ENCODE measurements around the gene PDE8B. TPM values are rescaled to one million over a fixed set of nuclear protein-coding genes. Genes with fewer than 3 reads are reported as not detected.
A peak's percentile ranks its signal among the peaks of the same experiment; 100 is the strongest.

The PDE8B gene
- total RNA-seq, 1 experiment from 2014 or later = 0.11 TPM

DNA sequence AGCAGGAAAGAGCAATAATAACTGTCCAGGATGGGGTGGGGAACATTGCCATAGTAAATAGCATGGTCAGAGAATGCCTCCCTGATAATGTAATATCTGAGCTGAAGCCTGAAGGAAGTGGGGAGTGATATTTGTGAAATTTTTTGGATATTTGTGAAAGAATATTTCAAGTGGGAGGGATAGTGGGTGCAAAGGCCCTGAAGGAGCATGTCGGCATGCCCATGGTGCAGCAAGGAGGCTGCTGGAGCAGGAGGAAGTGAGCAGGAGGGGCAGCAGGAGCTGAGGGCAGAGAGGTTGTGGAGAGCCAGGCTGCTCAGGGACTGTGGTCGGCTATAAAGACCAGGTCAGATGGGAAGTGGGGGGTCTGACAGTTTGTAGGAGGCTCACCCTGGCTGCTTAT is 21.1 kb upstream of the PDE8B start:
- no peak for DNase-seq (ENCODE audit: low read depth)

DNA sequence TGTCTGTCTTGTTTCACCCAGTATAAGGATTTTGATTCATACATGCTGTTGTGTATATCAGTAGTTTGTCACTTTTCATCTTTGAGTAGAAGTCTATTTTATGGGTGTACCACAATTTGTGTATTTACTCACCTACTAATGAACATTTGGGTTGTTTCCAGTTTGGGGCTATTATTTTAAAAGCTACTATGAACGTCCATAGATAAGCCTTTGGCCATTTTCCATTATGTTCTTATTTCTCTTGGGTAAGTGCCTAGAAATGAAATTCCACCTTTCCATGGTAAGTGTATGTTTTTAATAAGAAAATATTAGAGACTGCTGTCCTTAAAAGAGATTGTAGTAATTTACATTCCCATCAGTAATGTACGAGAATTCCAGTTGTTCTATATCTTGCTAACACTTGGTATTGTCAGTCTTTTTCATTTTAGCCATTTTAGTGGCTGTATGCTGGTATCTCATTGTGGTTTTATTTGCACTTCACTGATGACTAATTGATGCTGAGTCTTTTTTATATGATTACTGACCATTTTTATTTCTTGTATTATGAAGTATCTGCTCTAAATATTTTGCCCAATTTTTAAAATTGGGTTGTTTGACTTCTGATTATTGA is 17.9 kb upstream of the PDE8B start:
- DNase-seq (ENCODE audit: low read depth) = no peak

DNA sequence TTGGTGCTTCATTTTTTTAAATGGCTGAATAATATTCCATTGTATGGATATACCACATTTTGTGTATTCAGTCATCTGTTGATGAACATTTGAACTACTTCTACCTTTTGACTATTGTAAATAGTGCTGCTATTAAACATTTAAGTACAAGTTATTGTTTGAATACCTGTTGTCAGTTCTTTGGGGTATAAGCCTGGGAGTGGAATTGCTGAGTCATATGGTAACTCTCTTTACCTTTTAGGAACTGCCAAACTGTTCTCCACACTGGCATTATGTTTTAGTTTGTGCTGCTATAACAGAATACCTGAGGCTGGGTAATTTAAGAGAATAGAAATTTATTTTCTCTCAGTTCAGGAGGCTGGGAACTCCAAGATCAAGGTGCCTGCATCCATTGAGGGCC is 15.7 kb upstream of the PDE8B start:
- no peak for DNase-seq (ENCODE audit: low read depth)

DNA sequence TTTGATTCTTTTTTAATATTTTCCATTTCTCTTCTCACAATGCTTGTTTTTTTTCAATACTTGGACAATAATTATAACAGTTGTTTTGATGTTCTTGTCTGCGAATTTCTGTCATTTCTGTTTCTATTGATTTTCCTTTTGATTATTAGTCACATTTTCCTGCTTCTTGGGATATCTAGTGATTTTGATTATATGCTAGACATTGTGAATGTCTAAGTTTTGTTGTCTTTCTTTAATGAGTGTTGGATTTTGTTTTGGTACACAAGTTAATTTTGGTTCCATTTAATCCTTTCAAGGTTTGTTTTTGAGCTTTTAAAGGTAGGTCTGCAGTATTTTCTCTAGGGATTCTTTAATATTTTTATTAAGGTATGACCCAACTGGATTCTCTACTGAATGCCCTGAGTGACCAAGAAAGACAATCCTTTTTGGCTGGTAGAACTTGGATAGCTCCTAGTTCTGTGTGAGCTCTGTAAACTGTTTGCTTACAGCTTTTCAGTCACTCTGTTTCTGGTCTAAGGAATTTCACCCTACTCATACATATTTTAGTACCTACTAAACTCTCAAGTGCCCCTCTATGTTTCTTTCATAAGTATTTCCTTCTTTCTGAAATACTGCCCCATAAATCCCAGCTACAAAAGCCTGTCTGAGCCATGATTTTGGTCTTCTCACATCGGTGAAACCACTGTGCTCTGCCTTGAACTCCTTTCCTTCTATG is 12.5 kb upstream of the PDE8B start:
- DNase-seq (ENCODE audit: low read depth) = no peak

DNA sequence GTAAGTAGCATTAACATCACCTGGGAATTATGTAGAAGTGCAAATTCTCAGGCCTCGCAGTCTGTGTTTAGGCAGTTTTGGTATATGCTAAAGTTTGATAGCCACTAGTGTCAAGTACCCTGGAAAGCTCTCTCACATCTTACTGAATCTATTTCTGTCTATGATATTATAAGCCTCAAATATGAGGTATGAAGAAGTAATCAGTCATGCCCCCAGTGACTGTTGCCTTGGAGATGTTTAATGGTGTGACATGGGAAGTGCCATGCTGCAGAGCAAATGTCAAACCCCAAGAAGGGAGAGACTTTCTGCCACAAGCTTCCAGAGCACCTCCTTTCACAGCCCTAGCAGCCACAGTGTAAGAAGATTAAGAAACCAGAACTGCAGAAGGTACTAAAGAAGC is 9.8 kb upstream of the PDE8B start:
- DNase-seq (ENCODE audit: low read depth) = no peak

DNA sequence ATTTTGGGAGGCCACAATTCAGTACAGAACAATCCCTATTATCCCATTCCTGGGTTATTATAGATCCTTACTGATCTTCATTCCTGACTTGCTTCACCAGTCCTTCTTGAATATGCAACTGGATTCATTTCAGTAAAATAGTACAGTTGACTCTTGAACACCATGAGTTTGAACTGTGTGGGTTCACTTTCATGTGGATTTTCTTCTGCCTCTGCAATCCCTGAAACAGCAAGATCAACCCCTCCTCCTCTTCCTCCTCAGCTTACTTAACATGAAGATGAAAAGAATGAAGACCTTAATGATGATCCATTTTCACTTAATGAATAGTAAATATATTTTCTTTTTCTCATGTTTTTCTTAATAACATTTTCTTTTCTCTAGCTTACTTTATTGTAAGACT is 8.3 kb upstream of the PDE8B start:
- no peak for DNase-seq (ENCODE audit: low read depth)

DNA sequence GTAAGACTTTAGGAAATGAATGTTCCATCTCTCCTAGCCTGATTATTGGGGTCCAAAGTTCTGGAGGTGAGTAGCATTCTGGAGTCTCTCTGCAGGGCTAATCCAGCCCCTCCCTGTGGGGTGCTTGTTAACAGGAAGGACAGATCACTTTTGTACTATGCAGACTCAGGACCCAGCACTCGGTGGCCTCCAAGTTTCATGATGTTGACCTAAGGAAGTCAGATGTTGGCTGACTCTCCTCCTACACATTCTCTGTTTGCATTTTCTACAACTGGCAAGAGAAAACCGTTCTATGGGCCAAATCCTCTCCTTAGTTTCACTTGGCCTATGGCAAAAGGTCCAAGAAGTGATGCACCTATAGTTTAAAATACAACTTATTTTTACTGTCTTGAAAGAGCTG is 5.5 kb upstream of the PDE8B start:
- no peak for DNase-seq (ENCODE audit: low read depth)

DNA sequence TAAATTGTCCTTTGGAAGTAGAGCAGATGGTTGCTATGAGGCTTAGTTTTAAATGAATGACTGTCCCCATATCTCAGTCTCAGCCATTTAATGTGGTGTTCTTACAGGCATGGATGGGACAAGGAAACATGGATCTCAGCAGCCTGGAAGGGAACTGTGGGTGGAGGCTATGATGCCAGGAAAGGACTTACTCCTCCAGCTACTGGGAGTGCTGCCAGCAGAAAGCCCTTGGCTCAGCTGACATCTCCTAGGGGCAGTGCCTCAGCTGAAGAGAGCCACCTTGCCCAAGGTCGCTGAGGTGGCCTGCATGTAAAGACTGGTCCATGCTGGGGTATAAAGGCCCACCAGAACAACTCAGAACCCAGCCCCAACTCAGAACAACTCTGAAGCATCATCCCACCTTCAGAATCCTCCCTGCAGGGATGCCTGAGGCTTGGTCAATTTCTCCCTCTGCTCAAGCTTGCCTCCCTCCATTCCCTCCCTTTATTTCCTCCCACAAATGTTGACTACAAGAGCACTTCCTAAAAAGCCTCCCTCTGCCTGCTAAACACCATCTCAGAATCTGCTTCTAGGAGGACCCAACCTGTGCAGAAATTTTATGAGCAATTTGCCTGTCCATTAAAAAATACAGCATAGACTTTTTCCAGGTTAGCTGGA is 1.8 kb upstream of the PDE8B start:
- no peak for DNase-seq (ENCODE audit: low read depth)

DNA sequence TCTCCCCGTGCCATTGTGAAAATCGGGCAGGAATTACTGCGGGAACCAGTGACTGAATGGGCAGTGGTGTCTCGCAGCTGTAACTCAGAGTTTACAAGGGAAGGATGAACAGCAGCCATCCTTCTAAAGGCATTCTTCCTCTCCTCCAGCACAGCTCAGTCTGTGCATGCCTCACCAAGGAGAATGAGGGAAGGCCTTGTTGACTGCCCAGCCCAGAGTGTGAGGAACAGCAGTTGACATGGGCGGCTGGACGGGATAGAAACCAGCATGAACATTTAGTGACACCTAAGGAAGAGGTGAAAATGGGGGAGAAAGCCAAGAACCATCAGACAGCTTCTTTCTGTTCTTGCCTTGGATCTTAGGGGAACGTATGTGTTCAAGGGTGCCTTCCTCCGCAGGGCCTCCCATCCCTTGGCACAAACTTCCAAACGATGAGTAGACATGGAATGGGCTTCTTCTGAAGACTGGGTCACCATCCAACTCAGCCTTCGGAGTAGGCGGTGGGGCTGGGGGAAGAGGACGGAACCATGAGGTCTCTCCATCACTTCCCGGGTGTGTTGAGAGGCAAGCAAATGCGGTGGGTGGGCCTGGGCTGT is 887 bp upstream of the PDE8B start:
- no peak for DNase-seq (ENCODE audit: low read depth)

DNA sequence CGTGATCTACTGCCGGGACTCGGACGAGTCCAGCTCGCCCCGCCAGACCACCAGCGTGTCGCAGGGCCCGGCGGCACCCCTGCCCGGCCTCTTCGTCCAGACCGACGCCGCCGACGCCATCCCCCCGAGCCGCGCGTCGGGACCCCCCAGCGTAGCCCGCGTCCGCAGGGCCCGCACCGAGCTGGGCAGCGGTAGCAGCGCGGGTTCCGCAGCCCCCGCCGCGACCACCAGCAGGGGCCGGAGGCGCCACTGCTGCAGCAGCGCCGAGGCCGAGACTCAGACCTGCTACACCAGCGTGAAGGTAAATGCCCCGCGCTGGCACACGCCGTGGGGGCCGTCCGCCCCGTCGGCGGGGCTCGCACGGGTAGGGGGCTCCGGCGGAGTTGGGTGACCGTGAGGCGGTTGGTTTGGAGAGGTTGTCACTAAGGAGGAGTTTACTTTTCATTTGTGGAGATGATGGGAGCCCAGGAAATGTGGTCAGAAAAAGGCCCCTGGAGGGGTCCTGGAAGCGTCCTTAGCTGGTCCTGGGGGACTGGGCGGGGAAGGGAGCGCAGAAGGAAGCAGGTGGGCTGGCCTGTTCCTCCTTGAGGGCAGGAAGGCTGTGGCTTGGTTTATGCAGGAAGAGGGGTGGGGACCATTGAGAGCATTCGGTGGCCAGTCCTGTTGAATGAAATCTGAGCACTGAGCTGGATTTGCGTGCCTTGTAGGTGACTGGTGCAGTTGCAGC is 647 bp downstream of the PDE8B start:
- no peak for DNase-seq (ENCODE audit: low read depth)

DNA sequence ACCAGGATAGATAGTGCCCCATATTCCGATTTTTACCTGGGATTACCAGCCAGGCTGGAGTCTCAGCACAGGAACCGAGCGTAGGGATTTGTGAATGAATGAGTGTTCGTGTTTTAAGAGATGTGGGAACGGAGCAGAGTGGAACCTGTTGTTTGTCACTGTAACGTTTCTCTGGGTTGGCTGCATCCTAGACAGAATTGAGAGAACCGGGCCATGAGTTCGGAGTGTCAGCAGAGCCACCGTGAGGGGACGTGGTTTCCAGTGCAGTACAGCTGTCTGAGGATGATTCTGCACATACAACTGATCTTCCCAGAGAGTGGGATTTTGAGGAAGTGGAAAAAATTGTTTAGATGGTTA is 1.2 kb downstream of the PDE8B start:
- no peak for DNase-seq (ENCODE audit: low read depth)

DNA sequence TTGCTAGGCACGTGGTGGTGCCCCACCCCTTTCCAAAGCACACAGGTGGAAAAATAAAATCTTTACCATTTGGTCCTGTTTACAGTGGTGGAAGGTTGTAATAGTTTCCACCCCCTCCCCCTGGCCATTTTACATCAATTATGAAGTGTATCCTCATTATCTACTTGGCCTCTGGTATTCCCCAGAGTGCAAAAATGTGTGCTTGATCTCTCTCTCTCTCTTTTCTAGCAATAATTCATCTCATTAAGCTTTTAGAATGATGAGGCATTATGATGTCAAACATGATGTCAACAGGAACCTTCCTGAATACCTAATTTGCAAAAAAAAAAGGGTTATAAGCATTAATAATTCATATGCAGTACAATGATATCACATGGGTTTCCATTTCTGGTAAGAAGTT is 3.1 kb downstream of the PDE8B start:
- no peak for DNase-seq (ENCODE audit: low read depth)

DNA sequence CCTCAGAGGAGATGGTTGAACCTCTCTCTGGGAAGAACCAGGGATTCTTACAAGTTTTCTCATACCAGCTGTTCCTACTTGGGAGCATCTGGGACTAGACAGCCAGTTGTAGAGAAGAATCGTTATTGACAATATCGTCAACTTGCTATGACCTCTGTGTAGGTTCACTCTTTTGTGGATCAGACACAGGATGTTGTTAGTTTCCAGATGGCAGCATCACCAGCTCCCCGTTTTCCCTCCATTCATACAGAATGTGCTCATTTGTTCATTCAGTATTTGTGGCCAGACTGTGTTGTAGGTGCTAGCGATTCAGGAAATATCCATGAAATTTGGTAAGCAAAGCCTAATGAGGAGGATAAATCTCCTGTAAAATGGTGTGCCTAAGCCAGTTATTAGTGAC is 3.7 kb downstream of the PDE8B start:
- no peak for DNase-seq (ENCODE audit: low read depth)

DNA sequence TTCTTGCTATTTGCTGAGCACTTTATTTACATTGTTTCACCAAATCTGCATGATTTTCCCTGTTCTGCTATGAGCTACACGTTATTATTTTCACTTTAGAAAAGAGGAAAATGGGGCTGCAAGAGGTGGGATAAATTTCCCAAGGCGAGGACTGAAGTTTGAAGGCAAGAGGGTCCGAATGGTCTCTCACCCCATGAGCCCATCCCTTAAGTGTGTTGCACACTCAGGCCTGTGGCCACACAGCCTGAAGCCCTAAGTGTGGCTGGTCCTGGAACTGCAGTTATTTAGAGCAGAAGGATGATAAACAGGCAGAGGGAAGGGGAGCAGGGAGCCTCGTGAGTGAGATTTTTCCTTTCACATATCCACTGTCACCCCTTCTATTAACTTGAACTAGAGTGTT is 7.8 kb downstream of the PDE8B start:
- DNase-seq (ENCODE audit: low read depth) = no peak

DNA sequence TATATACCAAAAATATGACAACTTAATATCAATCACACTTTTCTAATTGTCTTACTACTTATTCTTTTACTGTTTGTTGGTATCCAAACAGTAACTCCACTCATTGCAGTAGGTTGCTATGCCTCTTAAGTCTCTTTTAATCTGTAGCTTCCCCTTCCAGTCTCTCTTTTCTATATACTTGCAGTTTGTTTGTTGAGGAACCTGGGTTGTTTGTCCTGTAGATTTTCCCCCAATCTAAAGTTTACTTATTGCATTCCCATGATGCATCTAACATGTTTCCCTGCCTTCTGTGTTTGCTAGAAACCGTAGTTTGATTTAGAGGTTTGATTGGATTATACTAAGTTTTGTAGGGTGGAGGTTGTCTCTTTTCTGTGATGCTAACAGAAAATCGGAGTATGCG is 10.6 kb downstream of the PDE8B start:
- no peak for DNase-seq (ENCODE audit: low read depth)

DNA sequence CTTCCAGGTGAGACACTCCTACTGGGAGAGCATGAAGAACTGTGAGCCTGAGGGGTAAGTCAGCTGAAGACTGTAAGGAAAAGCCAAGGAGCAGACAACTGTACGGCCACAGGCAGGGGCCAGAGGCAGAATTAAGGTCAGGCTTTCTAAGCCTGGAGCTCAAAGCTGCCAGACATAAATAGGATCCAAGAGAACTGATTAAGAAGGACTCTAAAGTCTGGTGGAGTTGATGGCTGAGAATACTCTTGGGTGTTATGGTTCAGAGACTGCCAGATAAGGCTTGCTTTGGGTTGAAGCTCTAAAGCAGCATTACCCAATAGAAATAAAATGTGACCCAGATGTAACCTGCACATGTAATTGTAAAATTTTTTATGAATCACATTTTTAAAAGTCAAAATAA is 12.2 kb downstream of the PDE8B start:
- DNase-seq (ENCODE audit: low read depth) = no peak

DNA sequence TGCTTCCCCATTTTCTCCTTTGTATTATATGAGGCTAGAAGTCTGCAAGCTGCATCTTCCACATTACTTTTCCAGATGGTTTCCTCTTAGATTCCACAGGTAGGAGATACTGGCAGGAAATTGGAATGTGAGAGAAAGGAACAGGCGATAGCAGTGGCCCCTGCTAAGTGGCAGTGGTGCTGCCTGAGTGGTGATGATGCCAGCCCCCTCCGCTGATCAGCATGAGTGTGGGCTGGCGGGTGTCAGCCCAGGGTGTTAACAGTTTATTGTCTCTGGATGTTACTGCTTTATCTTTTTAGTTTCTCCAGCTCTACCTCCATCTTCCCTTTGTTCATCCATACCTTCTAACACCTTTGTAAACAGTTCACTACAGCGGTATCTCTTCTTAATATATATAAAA is 13.2 kb downstream of the PDE8B start:
- no peak for DNase-seq (ENCODE audit: low read depth)

DNA sequence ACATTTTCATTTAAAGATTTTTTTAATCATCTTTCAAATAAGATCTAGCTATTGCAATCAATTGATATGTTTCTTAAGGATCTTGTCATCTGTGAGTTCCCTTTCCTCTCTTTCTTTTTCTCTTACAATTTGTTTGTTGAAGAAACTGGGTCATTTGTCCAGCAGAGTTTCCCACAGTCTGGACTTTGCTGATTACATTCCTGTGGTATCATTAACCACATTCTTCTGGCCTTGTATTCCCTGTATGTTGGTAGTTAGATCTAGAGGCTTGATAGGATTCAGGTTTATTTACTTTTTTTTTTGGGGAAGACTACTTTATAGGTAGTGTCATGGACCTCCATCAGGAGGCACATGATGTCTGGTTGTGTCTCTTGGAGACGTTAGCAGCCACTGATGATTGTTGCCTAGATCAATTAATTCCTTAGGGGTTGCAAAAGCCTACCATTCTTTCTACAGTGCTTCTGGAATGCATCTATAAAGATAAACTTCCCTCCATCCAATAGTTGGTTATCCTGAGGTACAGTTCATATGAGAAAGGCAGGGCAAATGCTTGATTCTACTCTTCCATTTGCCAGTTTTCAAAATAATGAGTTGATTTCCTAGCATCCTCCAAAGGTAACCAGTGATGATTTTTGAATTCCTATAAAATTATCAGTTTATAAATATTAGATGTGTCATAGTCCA is 14.3 kb downstream of the PDE8B start:
- peak; percentile 7 for DNase-seq (ENCODE audit: low read depth)

DNA sequence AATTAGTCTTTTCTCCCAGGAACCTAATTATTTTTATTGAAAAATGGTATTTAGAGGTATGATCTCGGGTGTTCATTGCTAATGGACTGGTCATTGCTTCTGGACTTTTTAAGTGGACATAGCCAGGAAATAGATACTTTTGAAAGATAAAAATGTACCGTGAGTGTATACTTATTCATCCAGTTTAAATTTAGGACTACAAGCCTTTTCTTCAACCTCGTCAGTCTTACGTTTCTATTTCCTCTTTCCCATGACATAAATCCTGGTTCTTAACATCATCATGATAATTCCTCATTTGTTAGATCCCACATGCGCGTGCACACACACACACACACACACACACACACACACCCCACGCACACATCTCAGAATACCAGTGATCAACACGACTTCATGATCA is 15.1 kb downstream of the PDE8B start:
- no peak for DNase-seq (ENCODE audit: low read depth)

DNA sequence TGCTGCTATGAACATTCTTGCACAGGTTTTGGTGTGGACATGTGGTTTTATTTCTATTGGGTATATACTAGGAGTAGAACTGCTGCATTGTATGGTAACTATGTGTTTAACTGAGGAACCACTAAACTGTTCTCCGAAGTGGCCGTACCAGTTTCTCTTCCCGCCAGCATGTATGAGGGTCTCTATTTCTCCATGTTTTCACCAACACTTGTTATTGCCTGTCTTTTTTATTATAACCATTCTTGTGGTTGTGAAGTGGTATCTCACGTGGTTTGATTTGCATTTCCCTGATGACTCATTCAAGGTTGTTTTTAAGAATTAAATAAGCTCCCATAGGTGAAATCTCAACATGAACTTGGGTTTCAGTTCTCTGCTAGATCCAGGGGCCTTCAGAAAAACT is 19.4 kb downstream of the PDE8B start:
- DNase-seq (ENCODE audit: low read depth) = no peak

DNA sequence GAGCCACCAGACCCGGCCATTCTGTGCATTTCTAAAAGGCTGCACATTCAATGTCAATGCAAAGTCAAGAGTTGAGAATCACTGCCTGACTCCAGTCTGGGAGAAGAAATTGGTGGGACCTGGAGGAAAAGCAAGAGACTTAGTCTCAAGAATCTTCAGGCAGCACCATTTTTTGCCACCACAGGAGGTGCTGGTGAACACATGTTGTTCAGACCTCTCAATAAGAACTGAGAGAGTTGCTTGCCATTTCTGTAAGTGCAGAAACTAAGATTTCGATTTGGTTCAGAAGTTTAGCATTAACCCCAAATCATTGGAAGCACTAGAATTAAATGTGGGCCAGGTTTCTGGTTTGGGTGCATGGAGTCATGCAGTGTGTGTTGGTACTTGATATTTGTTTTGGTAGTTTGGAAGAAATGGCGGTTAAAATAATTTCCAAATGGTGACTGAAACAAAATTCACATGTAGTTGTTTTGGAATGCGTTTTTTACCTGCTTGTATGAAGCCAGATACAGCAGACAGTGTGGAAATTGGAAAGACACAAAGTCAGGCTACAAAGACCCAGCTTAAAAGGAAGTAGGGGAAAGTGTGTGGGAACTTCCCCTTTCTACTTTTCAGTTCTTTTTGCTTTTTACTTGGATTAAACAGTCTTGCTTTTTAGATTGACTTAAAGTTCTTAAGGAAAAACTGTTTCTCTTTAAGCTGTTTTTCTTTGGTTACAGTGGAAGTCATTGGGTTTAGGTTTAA is 20.4 kb downstream of the PDE8B start:
- DNase-seq (ENCODE audit: low read depth) = peak; percentile 3

Measured in LHCN-M2 (cell line).